Measurements from ENCODE around the gene CAMK1D. TPM values are rescaled to one million over a fixed set of nuclear protein-coding genes. Genes with fewer than 3 reads are reported as not detected.
A peak's percentile ranks its signal among the peaks of the same experiment; 100 is the strongest.

Gene CAMK1D
- total and polyA plus RNA-seq, 2 donors (not counting 3 experiments of a cell fraction or from before 2014, with no cell fraction given): 0.37 to 4.2 TPM

DNA sequence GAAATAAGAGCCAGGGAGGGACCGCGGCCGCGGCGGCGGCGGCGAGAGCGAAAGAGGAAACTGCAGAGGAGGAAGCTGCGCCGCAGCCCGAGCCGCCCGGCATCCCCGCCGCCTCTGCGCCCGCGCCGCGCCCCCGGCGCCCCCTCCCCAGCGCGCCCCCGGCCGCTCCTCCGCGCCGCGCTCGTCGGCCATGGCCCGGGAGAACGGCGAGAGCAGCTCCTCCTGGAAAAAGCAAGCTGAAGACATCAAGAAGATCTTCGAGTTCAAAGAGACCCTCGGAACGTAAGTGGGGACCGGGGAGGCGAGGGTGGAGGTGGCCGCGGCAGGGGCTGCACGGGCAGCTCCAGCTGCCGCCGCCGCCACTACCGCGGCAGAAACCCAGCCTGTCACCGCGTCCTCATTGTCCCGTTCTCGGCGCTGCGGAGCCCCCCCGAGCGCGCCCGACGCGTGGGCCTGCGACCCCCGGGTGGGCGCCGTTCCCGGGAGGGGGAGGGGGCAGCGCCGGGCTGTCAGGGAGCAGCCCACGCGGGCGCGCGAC is 351 bp downstream of the CAMK1D start:
- intact Hi-C loops (cut with micrococcal nuclease): loop anchor here (5.0 kb wide), 2 partner anchors 87 to 748 kb away; no protein-coding TSS in a partner anchor
- Histone ChIP-seq H3K9me1 (replicated peaks; ENCODE audit: control insufficient read depth, extremely low read depth, insufficient read depth, low read length) (no peaks in the 10 kb centered on the region), H4K20me1 (replicated peaks; ENCODE audit: control insufficient read depth, extremely low read depth, insufficient read depth, low read length) (no peaks in the 10 kb centered on the region), H3K27ac (ENCODE audit: insufficient read depth, low read depth, low read length) (no peak overlapping the region), H3K9ac (replicated peaks; ENCODE audit: extremely low read depth, insufficient read depth, low read length) (no peak overlapping the region), H3K36me3 (ENCODE audit: control insufficient read depth in 2 of 2, extremely low read depth in 1 of 2, insufficient read depth in 2 of 2, low read length in 2 of 2) (no peaks in the 10 kb centered on the region), H3K4me1 (ENCODE audit: control insufficient read depth, extremely low read depth, insufficient read depth, low read length) (peaks cover 6% of the 10 kb centered on the region), H2AFZ (ENCODE audit: low read depth, low read length) (peak overlapping the region; percentile 2), H3K9me3 (replicated peaks; ENCODE audit: control insufficient read depth, insufficient read depth, low read length) (no peaks in the 10 kb centered on the region), H3K79me2 (ENCODE audit: control insufficient read depth, insufficient read depth, low read length) (no peaks in the 10 kb centered on the region), H3K4me3 (replicated peaks in 1 of 3; ENCODE audit: insufficient read depth in 1 of 3, low read depth in 1 of 3, low read length in 3 of 3) (peak overlapping the region; percentile 19 to 62 (median 25)), H3K4me2 (ENCODE audit: insufficient read depth, low read length) (peak overlapping the region; percentile 54), H3K27me3 (ENCODE audit: control insufficient read depth in 2 of 2, insufficient read depth in 2 of 2, low read length in 2 of 2) (peaks cover 13 to 14% of the 10 kb centered on the region in 2 experiments)
- no TSS peak for BruUV-seq (replicated peaks)
- FAIRE-seq (peak; percentile 42), DNase-seq (ENCODE audit: low read depth, low spot score) (no peak)
- dilution Hi-C loops (cut with MboI; ENCODE audit: extremely low pct_ligation_motif_present, low sequenced_read_pairs): no loop called here
- TF ChIP-seq MYC (IDR thresholded peaks at IDR 0.05; ENCODE audit: low read depth, low read length): no peak
- ChIA-PET POLR2A (no interaction called here), CTCF (interaction anchor here (0.9 to 2.1 kb wide), 3 partner anchors 307 to 725 kb away, joined by 3 to 10 read pairs (median 5); no protein-coding TSS in a partner anchor)

DNA sequence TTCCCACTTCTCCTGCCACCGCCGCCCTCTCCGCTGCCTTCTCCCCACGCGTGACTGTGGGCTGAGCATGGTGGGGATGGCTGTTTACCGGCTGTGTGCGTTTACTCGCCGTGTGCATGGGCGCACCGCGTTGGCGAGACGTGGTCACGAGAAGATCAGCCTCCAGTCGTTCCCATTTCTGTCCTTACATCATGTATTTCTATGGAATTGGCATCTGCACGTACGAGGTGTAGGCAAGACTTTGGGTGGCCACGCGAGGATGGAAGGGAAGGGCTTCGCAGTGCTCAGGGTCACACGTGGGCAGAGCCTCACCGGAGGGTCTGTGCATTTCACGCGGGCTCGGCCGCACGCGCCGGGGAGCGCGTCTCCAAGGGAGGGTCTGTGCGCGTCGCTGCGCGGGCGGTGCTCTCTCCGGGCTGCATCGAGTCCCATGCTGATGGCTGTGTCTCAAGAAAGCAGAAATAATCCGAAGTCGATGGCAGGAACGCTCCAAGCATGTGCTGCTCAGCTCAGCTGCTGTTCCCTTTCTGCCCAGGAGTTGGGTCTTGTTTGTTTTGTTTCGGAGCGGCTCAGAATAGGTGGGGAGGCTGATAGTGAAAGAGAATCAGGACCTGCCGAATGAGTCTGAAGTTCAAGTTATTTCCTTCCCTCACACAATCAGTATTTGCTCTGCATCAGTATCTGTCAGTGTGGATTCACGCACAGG is 973 bp downstream of the CAMK1D start:
- peak; percentile 35 for DNase-seq (ENCODE audit: low read depth, low spot score)
- H3K79me2 ChIP-seq (ENCODE audit: control insufficient read depth, insufficient read depth, low read length): no peaks in the 10 kb centered on the region
- peak; percentile 18 for FAIRE-seq
- peak overlapping the region; percentile 54 for H3K4me2 ChIP-seq (ENCODE audit: insufficient read depth, low read length)
- H3K4me1 ChIP-seq (ENCODE audit: control insufficient read depth, extremely low read depth, insufficient read depth, low read length): peaks cover 6% of the 10 kb centered on the region
- TF ChIP-seq GATA2 (IDR thresholded peaks at IDR 0.05; ENCODE audit: insufficient read depth, insufficient read length, low read depth, low read length) (no peak), JUN (IDR thresholded peaks at IDR 0.05; ENCODE audit: borderline replicate concordance, insufficient read depth, insufficient read length, low read depth) (no peak), MYC (IDR thresholded peaks at IDR 0.05; ENCODE audit: low read depth, low read length) (no peak), FOS (IDR thresholded peaks at IDR 0.05; ENCODE audit: borderline replicate concordance, insufficient read depth, low read length) (no peak), POLR2AphosphoS5 (IDR thresholded peaks at IDR 0.05; ENCODE audit: insufficient read depth, low read depth, low read length) (no peak), POLR2A (IDR thresholded peaks at IDR 0.05; ENCODE audit: low read depth, low read length) (no peak), EZH2 (IDR thresholded peaks at IDR 0.05; ENCODE audit: borderline replicate concordance, low read depth, low read length, severe bottlenecking) (no peak)
- TF ChIP-seq, protein P1, sequence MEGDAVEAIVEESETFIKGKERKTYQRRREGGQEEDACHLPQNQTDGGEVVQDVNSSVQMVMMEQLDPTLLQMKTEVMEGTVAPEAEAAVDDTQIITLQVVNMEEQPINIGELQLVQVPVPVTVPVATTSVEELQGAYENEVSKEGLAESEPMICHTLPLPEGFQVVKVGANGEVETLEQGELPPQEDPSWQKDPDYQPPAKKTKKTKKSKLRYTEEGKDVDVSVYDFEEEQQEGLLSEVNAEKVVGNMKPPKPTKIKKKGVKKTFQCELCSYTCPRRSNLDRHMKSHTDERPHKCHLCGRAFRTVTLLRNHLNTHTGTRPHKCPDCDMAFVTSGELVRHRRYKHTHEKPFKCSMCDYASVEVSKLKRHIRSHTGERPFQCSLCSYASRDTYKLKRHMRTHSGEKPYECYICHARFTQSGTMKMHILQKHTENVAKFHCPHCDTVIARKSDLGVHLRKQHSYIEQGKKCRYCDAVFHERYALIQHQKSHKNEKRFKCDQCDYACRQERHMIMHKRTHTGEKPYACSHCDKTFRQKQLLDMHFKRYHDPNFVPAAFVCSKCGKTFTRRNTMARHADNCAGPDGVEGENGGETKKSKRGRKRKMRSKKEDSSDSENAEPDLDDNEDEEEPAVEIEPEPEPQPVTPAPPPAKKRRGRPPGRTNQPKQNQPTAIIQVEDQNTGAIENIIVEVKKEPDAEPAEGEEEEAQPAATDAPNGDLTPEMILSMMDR (IDR thresholded peaks at IDR 0.05; ENCODE audit: extremely low read depth in 1 of 2, insufficient read depth in 1 of 2, low read depth in 1 of 2, low read length in 2 of 2): no peak
- TF ChIP-seq, protein P2, sequence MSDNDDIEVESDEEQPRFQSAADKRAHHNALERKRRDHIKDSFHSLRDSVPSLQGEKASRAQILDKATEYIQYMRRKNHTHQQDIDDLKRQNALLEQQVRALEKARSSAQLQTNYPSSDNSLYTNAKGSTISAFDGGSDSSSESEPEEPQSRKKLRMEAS (IDR thresholded peaks at IDR 0.05; ENCODE audit: insufficient read depth, insufficient read length): no peak
- no peak overlapping the region for H3K27ac ChIP-seq (ENCODE audit: insufficient read depth, low read depth, low read length)
- H3K27me3 ChIP-seq (ENCODE audit: control insufficient read depth in 2 of 2, insufficient read depth in 2 of 2, low read length in 2 of 2): peaks cover 13 to 14% of the 10 kb centered on the region in 2 experiments
- peak overlapping the region in 2 of 3 experiments; percentile 25 to 62 for H3K4me3 ChIP-seq (replicated peaks in 1 of 3; ENCODE audit: insufficient read depth in 1 of 3, low read depth in 1 of 3, low read length in 3 of 3)
- intact Hi-C loops (cut with micrococcal nuclease) (loop anchor here (5.0 kb wide), 1 partner anchor 747 kb away; no protein-coding TSS in a partner anchor), dilution Hi-C loops (cut with MboI; ENCODE audit: extremely low pct_ligation_motif_present, low sequenced_read_pairs) (no loop called here)
- ChIA-PET POLR2A (no interaction called here), CTCF (interaction anchor here (0.9 to 2.4 kb wide), 3 partner anchors 306 to 724 kb away, joined by 3 to 13 read pairs (median 10); no protein-coding TSS in a partner anchor)
- H4K20me1 ChIP-seq (replicated peaks; ENCODE audit: control insufficient read depth, extremely low read depth, insufficient read depth, low read length): no peaks in the 10 kb centered on the region
- no peaks in the 10 kb centered on the region for H3K36me3 ChIP-seq (ENCODE audit: control insufficient read depth in 2 of 2, extremely low read depth in 1 of 2, insufficient read depth in 2 of 2, low read length in 2 of 2)
- H3K9me3 ChIP-seq (replicated peaks; ENCODE audit: control insufficient read depth, insufficient read depth, low read length): no peaks in the 10 kb centered on the region
- no peaks in the 10 kb centered on the region for H3K9me1 ChIP-seq (replicated peaks; ENCODE audit: control insufficient read depth, extremely low read depth, insufficient read depth, low read length)
- no peak overlapping the region for H3K9ac ChIP-seq (replicated peaks; ENCODE audit: extremely low read depth, insufficient read depth, low read length)
- no TSS peak for BruUV-seq (replicated peaks)
- peak overlapping the region; percentile 2 for H2AFZ ChIP-seq (ENCODE audit: low read depth, low read length)

Measured in endothelial cell of umbilical vein (primary cell).